Calu3 (cell line): Measurements from ENCODE around the gene CACNA1E. TPM values are rescaled to one million over a fixed set of nuclear protein-coding genes. Genes with fewer than 3 reads are reported as not detected.
"Not testable (repeated sequence)": the region's sequence is repeated elsewhere in the genome, so short reads cannot be mapped to it uniquely, and the experiment has no call there.

Experiments
- BruUV-seq: library from RNA; stranded (reverse); fragments of 400-500 nt; replicated peaks from 2 replicates; lab custom pipeline; 2021; lab: Mats Ljungman, UMichigan
- CTCF ChIA-PET: fragments of 300-600 bp; sonication (Branson Sonifier 250); formaldehyde crosslinking; loops from one replicate; lab custom pipeline; 2022; ENCODE audit warnings: antibody characterized with exemption; lab: Charles Lee
- DNase-seq: peaks from one replicate; pipeline ENCODE4 v3.0.0; 2022
- H3K27ac Mint-ChIP-seq: one replicate; pipeline ENCODE4 v1.8.0; 2022; ENCODE audit warnings: mixed read lengths; ENCODE audit not compliant: unreplicated experiment
- H3K27me3 Mint-ChIP-seq: one replicate; pipeline ENCODE4 v1.8.0; 2022; ENCODE audit warnings: mixed read lengths; ENCODE audit not compliant: unreplicated experiment
- H3K36me3 Mint-ChIP-seq: one replicate; pipeline ENCODE4 v1.8.0; 2022; ENCODE audit warnings: mild to moderate bottlenecking, moderate library complexity, mixed read lengths; ENCODE audit not compliant: insufficient read depth, unreplicated experiment
- H3K4me1 Mint-ChIP-seq: one replicate; pipeline ENCODE4 v1.8.0; 2022; ENCODE audit warnings: mild to moderate bottlenecking, low read depth, mixed read lengths; ENCODE audit not compliant: unreplicated experiment
- H3K4me3 Mint-ChIP-seq: one replicate; pipeline ENCODE4 v1.8.0; 2022; ENCODE audit warnings: mild to moderate bottlenecking, low read depth, moderate library complexity, mixed read lengths; ENCODE audit not compliant: unreplicated experiment
- H3K9me3 Mint-ChIP-seq: one replicate; pipeline ENCODE4 v1.8.0; 2022; ENCODE audit warnings: low read depth, mixed read lengths; ENCODE audit not compliant: unreplicated experiment
- intact Hi-C: fragments of 100-400 bp; cut with micrococcal nuclease; formaldehyde crosslinking; loops from one replicate; pipeline ENCODE4 v1.10.0; 2022; ENCODE audit not compliant: unreplicated experiment
- total RNA-seq: library from RNA; stranded (reverse); gene quantifications from 2 replicates; pipeline ENCODE4 v1.2.3, GENCODE V29; 2022
- TF ChIP-seq, protein P1 (sequence below): fragments of 200-600 bp; IDR thresholded peaks from one replicate; pipeline ENCODE4 v1.8.0; 2022; ENCODE audit warnings: antibody characterized with exemption; ENCODE audit not compliant: unreplicated experiment

Gene CACNA1E
- total RNA-seq, 1 experiment from 2014 or later, result not detected

- intact Hi-C loops, result no loop called here
- no peaks in the 10 kb centered on the region for H3K4me1 Mint-ChIP-seq
- no peak overlapping the region for H3K4me3 Mint-ChIP-seq
- no peaks in the 10 kb centered on the region for H3K27me3 Mint-ChIP-seq
- no TSS peak for BruUV-seq
- no peaks in the 10 kb centered on the region for H3K36me3 Mint-ChIP-seq
- CTCF ChIA-PET, result no interaction called here
- H3K27ac Mint-ChIP-seq, result no peak overlapping the region
- H3K9me3 Mint-ChIP-seq, result peaks cover 15% of the 10 kb centered on the region
- TF ChIP-seq, protein P1, sequence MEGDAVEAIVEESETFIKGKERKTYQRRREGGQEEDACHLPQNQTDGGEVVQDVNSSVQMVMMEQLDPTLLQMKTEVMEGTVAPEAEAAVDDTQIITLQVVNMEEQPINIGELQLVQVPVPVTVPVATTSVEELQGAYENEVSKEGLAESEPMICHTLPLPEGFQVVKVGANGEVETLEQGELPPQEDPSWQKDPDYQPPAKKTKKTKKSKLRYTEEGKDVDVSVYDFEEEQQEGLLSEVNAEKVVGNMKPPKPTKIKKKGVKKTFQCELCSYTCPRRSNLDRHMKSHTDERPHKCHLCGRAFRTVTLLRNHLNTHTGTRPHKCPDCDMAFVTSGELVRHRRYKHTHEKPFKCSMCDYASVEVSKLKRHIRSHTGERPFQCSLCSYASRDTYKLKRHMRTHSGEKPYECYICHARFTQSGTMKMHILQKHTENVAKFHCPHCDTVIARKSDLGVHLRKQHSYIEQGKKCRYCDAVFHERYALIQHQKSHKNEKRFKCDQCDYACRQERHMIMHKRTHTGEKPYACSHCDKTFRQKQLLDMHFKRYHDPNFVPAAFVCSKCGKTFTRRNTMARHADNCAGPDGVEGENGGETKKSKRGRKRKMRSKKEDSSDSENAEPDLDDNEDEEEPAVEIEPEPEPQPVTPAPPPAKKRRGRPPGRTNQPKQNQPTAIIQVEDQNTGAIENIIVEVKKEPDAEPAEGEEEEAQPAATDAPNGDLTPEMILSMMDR, result no peak
- no peak for DNase-seq
Measured at GRCh38 chr1:181846681-181847080, 363.4 kb downstream of the CACNA1E start.

GRCh38 chr1:181849071-181849470 lies 365.8 kb downstream of the CACNA1E start:
- H3K36me3 Mint-ChIP-seq, result no peaks in the 10 kb centered on the region
- DNase-seq, result no peak
- no peak overlapping the region for H3K4me3 Mint-ChIP-seq
- intact Hi-C loops, result no loop called here
- no peak overlapping the region for H3K27ac Mint-ChIP-seq
- no TSS peak for BruUV-seq
- H3K4me1 Mint-ChIP-seq, result no peaks in the 10 kb centered on the region
- CTCF ChIA-PET, result no interaction called here
- TF ChIP-seq, protein P1, result no peak
- H3K27me3 Mint-ChIP-seq, result no peaks in the 10 kb centered on the region
- peaks cover 19% of the 10 kb centered on the region for H3K9me3 Mint-ChIP-seq

GRCh38 chr1:181854212-181854611 lies 370.9 kb downstream of the CACNA1E start:
- DNase-seq, H3K4me1 Mint-ChIP-seq, H3K4me3 Mint-ChIP-seq, H3K36me3 Mint-ChIP-seq, intact Hi-C loops, BruUV-seq, H3K27ac Mint-ChIP-seq, H3K27me3 Mint-ChIP-seq, CTCF ChIA-PET: not testable (repeated sequence)
- H3K9me3 Mint-ChIP-seq, result peaks cover 18% of the 10 kb centered on the region

GRCh38 chr1:181855380-181855779 lies 372.1 kb downstream of the CACNA1E start:
- H3K27ac Mint-ChIP-seq, result no peak overlapping the region
- intact Hi-C loops, result no loop called here
- H3K4me3 Mint-ChIP-seq, result no peak overlapping the region
- no peaks in the 10 kb centered on the region for H3K4me1 Mint-ChIP-seq
- CTCF ChIA-PET, result no interaction called here
- BruUV-seq, result no TSS peak
- no peak for DNase-seq
- TF ChIP-seq, protein P1, result no peak
- H3K36me3 Mint-ChIP-seq, result no peaks in the 10 kb centered on the region
- no peaks in the 10 kb centered on the region for H3K27me3 Mint-ChIP-seq
- peaks cover 15% of the 10 kb centered on the region for H3K9me3 Mint-ChIP-seq
